Skeletal muscle tissue (tissue), 4 donors: ENCODE data around the gene RASA3. TPM values are rescaled to one million over a fixed set of nuclear protein-coding genes. Genes with fewer than 3 reads are reported as not detected.

ENCODE experiments used
- H3K27ac ChIP-seq: one replicate; pipeline ENCODE4 v1.7.0; 2013; ENCODE audit warnings: mild to moderate bottlenecking, low read depth, low read length, inconsistent platforms
- H3K27me3 ChIP-seq, 3 donors: one replicate each; pipeline ENCODE4 v1.7.0; 2013; ENCODE audit warnings: low read length in 3 of 3; ENCODE audit not compliant: control insufficient read depth in 3 of 3, insufficient read depth in 3 of 3
- H3K36me3 ChIP-seq, 3 donors: one replicate each; pipeline ENCODE4 v1.7.0; 2013; ENCODE audit warnings: low read length in 3 of 3; ENCODE audit not compliant: control insufficient read depth in 3 of 3, insufficient read depth in 3 of 3
- H3K4me1 ChIP-seq, 3 donors: one replicate each; pipeline ENCODE4 v1.7.0; 2013; ENCODE audit warnings: low read length in 3 of 3, mild to moderate bottlenecking in 3 of 3; ENCODE audit not compliant: control insufficient read depth in 3 of 3, insufficient read depth in 3 of 3
- H3K4me3 ChIP-seq, 3 donors: one replicate each; pipeline ENCODE4 v1.7.0; 2013; ENCODE audit warnings: low read length in 3 of 3
- H3K9ac ChIP-seq, 3 donors: one replicate each; pipeline ENCODE4 v1.7.0; 2013; ENCODE audit warnings: low read length in 3 of 3, mild to moderate bottlenecking in 3 of 3, moderate library complexity in 2 of 3, low read depth in 1 of 3
- H3K9me3 ChIP-seq, 3 donors: one replicate each; pipeline ENCODE4 v1.7.0; 2013; ENCODE audit warnings: low read length in 3 of 3; ENCODE audit not compliant: control insufficient read depth in 3 of 3
- total RNA-seq: library from RNA; depleted of rRNA; stranded (reverse); fragments of >200 nt; gene quantifications from one replicate; pipeline ENCODE4 v1.2.3, GENCODE V29; 2014
- donor health status: Osteomylitis.

Gene RASA3
- total RNA-seq, 1 donor from 2014 or later = 14.1 TPM

- H3K4me3 ChIP-seq = no peak overlapping the region
- no peaks in the 10 kb centered on the region for H3K27me3 ChIP-seq
- peaks cover 0 to 3% (median 0%) of the 10 kb centered on the region in 3 donors for H3K4me1 ChIP-seq
- H3K9me3 ChIP-seq = no peaks in the 10 kb centered on the region
- H3K27ac ChIP-seq = no peak overlapping the region
- peaks cover 61 to 73% (median 63%) of the 10 kb centered on the region in 3 donors for H3K36me3 ChIP-seq
- H3K9ac ChIP-seq = no peak overlapping the region
These were observed 118.3 kb downstream of the RASA3 start for GRCh38 chr13:114013952-114014629.

- Histone ChIP-seq H3K4me1 (peaks cover 0 to 3% (median 0%) of the 10 kb centered on the region in 3 donors), H3K4me3 (no peak overlapping the region), H3K27ac (no peak overlapping the region), H3K27me3 (no peaks in the 10 kb centered on the region), H3K9ac (no peak overlapping the region), H3K9me3 (no peaks in the 10 kb centered on the region), H3K36me3 (peaks cover 60 to 69% (median 63%) of the 10 kb centered on the region in 3 donors)
These were observed 119.1 kb downstream of the RASA3 start for GRCh38 chr13:114013336-114013735.

GRCh38 chr13:114012921-114013320, 119.5 kb downstream of the RASA3 start:
- H3K9me3 ChIP-seq = no peaks in the 10 kb centered on the region
- no peaks in the 10 kb centered on the region for H3K27me3 ChIP-seq
- H3K36me3 ChIP-seq = peaks cover 60 to 68% (median 60%) of the 10 kb centered on the region in 3 donors
- H3K27ac ChIP-seq = no peak overlapping the region
- peaks cover 0 to 3% (median 0%) of the 10 kb centered on the region in 3 donors for H3K4me1 ChIP-seq
- H3K4me3 ChIP-seq = no peak overlapping the region
- no peak overlapping the region for H3K9ac ChIP-seq

- Histone ChIP-seq H3K4me3 (no peak overlapping the region), H3K27ac (no peak overlapping the region), H3K4me1 (peaks cover 0 to 3% (median 0%) of the 10 kb centered on the region in 3 donors), H3K36me3 (peaks cover 54 to 62% (median 54%) of the 10 kb centered on the region in 3 donors), H3K9me3 (no peaks in the 10 kb centered on the region), H3K9ac (no peak overlapping the region), H3K27me3 (no peaks in the 10 kb centered on the region)
These were observed 120.3 kb downstream of the RASA3 start for GRCh38 chr13:114012141-114012540.

- H3K36me3 ChIP-seq = peaks cover 47 to 53% (median 48%) of the 10 kb centered on the region in 3 donors
These were observed 121.2 kb downstream of the RASA3 start for GRCh38 chr13:114011226-114011625.

GRCh38 chr13:114010401-114011101, 121.9 kb downstream of the RASA3 start:
- Histone ChIP-seq H3K9me3 (no peaks in the 10 kb centered on the region), H3K4me1 (peaks cover 0 to 3% (median 0%) of the 10 kb centered on the region in 3 donors), H3K27ac (no peak overlapping the region), H3K4me3 (no peak overlapping the region), H3K9ac (no peak overlapping the region), H3K36me3 (peaks cover 41 to 47% (median 42%) of the 10 kb centered on the region in 3 donors), H3K27me3 (no peaks in the 10 kb centered on the region)

More at GRCh38 chr13:114011226-114011625, 121.2 kb downstream of the RASA3 start:
- H3K9ac ChIP-seq = no peak overlapping the region
- H3K27me3 ChIP-seq = no peaks in the 10 kb centered on the region
- H3K4me1 ChIP-seq = peaks cover 0 to 3% (median 0%) of the 10 kb centered on the region in 3 donors
- H3K9me3 ChIP-seq = no peaks in the 10 kb centered on the region
- H3K4me3 ChIP-seq = no peak overlapping the region
- no peak overlapping the region for H3K27ac ChIP-seq

GRCh38 chr13:114009590-114010400, 122.6 kb downstream of the RASA3 start:
- Histone ChIP-seq H3K27me3 (no peaks in the 10 kb centered on the region), H3K9ac (no peak overlapping the region), H3K27ac (no peak overlapping the region), H3K4me1 (no peaks in the 10 kb centered on the region), H3K4me3 (no peak overlapping the region), H3K36me3 (peaks cover 35 to 39% (median 38%) of the 10 kb centered on the region in 3 donors), H3K9me3 (no peaks in the 10 kb centered on the region)

GRCh38 chr13:114008964-114009589, 123.3 kb downstream of the RASA3 start:
- Histone ChIP-seq H3K9ac (no peak overlapping the region), H3K36me3 (peaks cover 30 to 39% (median 34%) of the 10 kb centered on the region in 3 donors), H3K27me3 (no peaks in the 10 kb centered on the region), H3K4me1 (no peaks in the 10 kb centered on the region), H3K27ac (no peak overlapping the region), H3K4me3 (no peak overlapping the region), H3K9me3 (no peaks in the 10 kb centered on the region)

- H3K4me1 ChIP-seq = no peaks in the 10 kb centered on the region
- peaks cover 28 to 39% (median 32%) of the 10 kb centered on the region in 3 donors for H3K36me3 ChIP-seq
- no peak overlapping the region for H3K9ac ChIP-seq
- H3K4me3 ChIP-seq = no peak overlapping the region
- no peaks in the 10 kb centered on the region for H3K27me3 ChIP-seq
- H3K27ac ChIP-seq = no peak overlapping the region
- no peaks in the 10 kb centered on the region for H3K9me3 ChIP-seq
These were observed 124.9 kb downstream of the RASA3 start for GRCh38 chr13:114007566-114007965.
